GM12878 (cell line): ENCODE results near the gene HSPA1A. TPM values are rescaled to one million over a fixed set of nuclear protein-coding genes. Genes with fewer than 3 reads are reported as not detected.

Experiments used
- CBFB ChIP-seq: IDR thresholded peaks from 2 replicates; pipeline ENCODE4 v1.6.1; 2016; ENCODE audit warnings: antibody characterized with exemption, low read depth
- ESRRA ChIP-seq: IDR thresholded peaks from 2 replicates; pipeline ENCODE4 v1.6.1; 2012; ENCODE audit warnings: mild to moderate bottlenecking, low read length, improper control_type of control experiment
- LARP7 ChIP-seq: fragments of 450-650 bp; IDR thresholded peaks from 2 replicates; pipeline ENCODE4 v1.6.1; 2017; ENCODE audit warnings: mild to moderate bottlenecking
- POLR2AphosphoS5 ChIP-seq: IDR thresholded peaks from 2 replicates; pipeline ENCODE4 v1.6.1; 2011; ENCODE audit warnings: mild to moderate bottlenecking, low read length, inconsistent platforms
- TCF12 ChIP-seq: IDR thresholded peaks from 2 replicates; pipeline ENCODE4 v1.6.1; 2011; ENCODE audit warnings: low read depth, mild to moderate bottlenecking, low read length
- ZNF24 ChIP-seq: fragments of 450-650 bp; IDR thresholded peaks from 2 replicates; pipeline ENCODE4 v1.6.1; 2017; ENCODE audit warnings: antibody characterized with exemption, mild to moderate bottlenecking
- polyA plus RNA-seq, 11 experiments: library from polyadenylated mRNA; depleted of rRNA in 4 of 11; unstranded in 6 of 11; stranded (reverse) in 5 of 11; fragments of >200 nt; fragmentation: Nextera tagmentation in 4 of 11; fragmentation: Illumina TruSeq in 1 of 11; extraction: Ambion mirVana in 4 of 11; extraction: Trizol in 1 of 11; gene quantifications; 1 replicate in 1 of 11; 2 replicates in 10 of 11; pipeline versions ENCODE4 v1.2.1 to v1.2.3, GENCODE V29; 2011 to 2016; ENCODE audit warnings: inconsistent platforms in 2 of 11, missing spikeins in 2 of 11, low read depth in 1 of 11
- total RNA-seq, 4 experiments: library from RNA; depleted of rRNA in 3 of 4; stranded (reverse); fragments of >200 nt in 3 of 4; fragmentation: Illumina TruSeq in 1 of 4; extraction: Trizol in 1 of 4; gene quantifications; 2 replicates each; pipeline versions ENCODE4 v1.2.1 to v1.2.3, GENCODE V29; 2013 to 2021
- TF ChIP-seq, protein P1 (sequence below): fragments of 450-650 bp; IDR thresholded peaks from 2 replicates; pipeline ENCODE4 v1.6.1; 2017; ENCODE audit warnings: mild to moderate bottlenecking, moderate library complexity
- TF ChIP-seq, protein P2 (sequence below): IDR thresholded peaks from 2 replicates; pipeline ENCODE4 v1.6.1; 2011; ENCODE audit warnings: borderline replicate concordance, low read depth, mild to moderate bottlenecking, moderate library complexity, low read length; ENCODE audit not compliant: insufficient read depth, poor library complexity, severe bottlenecking

HSPA1A gene
- total and polyA plus RNA-seq, 10 of the 15 experiments (the other 5 are each of a cell fraction or from before 2014, with no cell fraction given): 0.29 to 51.8 (median 17.5) TPM

DNA sequence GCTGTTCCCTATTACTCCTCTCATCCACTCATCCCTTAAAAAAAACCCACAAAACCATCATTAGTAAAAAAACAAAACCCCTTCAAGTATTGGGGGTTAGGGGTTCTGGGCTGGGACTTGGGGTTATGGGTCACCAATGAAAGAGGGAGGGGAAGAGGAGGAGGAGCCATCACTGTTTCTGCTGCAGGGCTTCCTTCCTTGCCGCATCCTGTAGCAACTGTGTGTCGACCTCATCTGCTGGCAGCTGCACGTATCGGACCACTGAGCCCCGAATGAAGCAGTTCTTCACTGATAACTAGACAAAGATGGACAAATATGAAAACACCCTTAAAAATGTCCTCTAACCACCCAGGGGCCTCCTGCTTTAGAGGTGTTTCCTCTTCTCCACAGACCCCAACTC is 17.8 kb upstream of the HSPA1A start (continued):
- TF ChIP-seq, protein P1, sequence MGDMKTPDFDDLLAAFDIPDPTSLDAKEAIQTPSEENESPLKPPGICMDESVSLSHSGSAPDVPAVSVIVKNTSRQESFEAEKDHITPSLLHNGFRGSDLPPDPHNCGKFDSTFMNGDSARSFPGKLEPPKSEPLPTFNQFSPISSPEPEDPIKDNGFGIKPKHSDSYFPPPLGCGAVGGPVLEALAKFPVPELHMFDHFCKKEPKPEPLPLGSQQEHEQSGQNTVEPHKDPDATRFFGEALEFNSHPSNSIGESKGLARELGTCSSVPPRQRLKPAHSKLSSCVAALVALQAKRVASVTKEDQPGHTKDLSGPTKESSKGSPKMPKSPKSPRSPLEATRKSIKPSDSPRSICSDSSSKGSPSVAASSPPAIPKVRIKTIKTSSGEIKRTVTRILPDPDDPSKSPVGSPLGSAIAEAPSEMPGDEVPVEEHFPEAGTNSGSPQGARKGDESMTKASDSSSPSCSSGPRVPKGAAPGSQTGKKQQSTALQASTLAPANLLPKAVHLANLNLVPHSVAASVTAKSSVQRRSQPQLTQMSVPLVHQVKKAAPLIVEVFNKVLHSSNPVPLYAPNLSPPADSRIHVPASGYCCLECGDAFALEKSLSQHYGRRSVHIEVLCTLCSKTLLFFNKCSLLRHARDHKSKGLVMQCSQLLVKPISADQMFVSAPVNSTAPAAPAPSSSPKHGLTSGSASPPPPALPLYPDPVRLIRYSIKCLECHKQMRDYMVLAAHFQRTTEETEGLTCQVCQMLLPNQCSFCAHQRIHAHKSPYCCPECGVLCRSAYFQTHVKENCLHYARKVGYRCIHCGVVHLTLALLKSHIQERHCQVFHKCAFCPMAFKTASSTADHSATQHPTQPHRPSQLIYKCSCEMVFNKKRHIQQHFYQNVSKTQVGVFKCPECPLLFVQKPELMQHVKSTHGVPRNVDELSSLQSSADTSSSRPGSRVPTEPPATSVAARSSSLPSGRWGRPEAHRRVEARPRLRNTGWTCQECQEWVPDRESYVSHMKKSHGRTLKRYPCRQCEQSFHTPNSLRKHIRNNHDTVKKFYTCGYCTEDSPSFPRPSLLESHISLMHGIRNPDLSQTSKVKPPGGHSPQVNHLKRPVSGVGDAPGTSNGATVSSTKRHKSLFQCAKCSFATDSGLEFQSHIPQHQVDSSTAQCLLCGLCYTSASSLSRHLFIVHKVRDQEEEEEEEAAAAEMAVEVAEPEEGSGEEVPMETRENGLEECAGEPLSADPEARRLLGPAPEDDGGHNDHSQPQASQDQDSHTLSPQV: no peak
- TF ChIP-seq ESRRA (no peak), TCF12 (no peak), CBFB (no peak), ZNF24 (no peak), LARP7 (no peak), POLR2AphosphoS5 (no peak)
- TF ChIP-seq, protein P2, sequence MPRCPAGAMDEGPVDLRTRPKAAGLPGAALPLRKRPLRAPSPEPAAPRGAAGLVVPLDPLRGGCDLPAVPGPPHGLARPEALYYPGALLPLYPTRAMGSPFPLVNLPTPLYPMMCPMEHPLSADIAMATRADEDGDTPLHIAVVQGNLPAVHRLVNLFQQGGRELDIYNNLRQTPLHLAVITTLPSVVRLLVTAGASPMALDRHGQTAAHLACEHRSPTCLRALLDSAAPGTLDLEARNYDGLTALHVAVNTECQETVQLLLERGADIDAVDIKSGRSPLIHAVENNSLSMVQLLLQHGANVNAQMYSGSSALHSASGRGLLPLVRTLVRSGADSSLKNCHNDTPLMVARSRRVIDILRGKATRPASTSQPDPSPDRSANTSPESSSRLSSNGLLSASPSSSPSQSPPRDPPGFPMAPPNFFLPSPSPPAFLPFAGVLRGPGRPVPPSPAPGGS: no peak
- TF ChIP-seq, all 136 proteins: peak for 0
